Right ventricle myocardium inferior (tissue), 1 donor: Measurements from ENCODE around the gene CCDC69. TPM values are rescaled to one million over a fixed set of nuclear protein-coding genes. Genes with fewer than 3 reads are reported as not detected.
"Not testable (repeated sequence)": the region's sequence is repeated elsewhere in the genome, so short reads cannot be mapped to it uniquely, and the experiment has no call there.

Source experiments
- ATAC-seq: fragments of 200-7000 bp; cut with Tn5 transposase; one replicate; pipeline ENCODE4 v1.9.1; 2020; ENCODE audit warnings: mild to moderate bottlenecking, moderate library complexity
- DNase-seq: peaks from one replicate; pipeline ENCODE4 v3.0.0; 2021; ENCODE audit errors: missing footprints
- intact Hi-C: fragments of 100-400 bp; cut with DNase I; formaldehyde crosslinking; loops from one replicate; pipeline ENCODE4 v1.11.0; 2022
- total RNA-seq: library from RNA; stranded (reverse); fragmentation: NEBNext Ultra II Directional; extraction: Animal tissue kit (Norgen Biotek cat#: 25700); gene quantifications from one replicate; pipeline ENCODE4 v1.2.1, GENCODE V29; 2021
- donor health status: DM: no; HTN: yes; CAD: no; lungs with severe emphysema.

Gene CCDC69
- total RNA-seq, 1 donor from 2014 or later = 181 TPM

- DNase-seq (no peak), ATAC-seq (no peak)
- intact Hi-C loops = no loop called here
Observed at GRCh38 chr5:151181818-151182523, 41.9 kb downstream of the CCDC69 start.

DNA sequence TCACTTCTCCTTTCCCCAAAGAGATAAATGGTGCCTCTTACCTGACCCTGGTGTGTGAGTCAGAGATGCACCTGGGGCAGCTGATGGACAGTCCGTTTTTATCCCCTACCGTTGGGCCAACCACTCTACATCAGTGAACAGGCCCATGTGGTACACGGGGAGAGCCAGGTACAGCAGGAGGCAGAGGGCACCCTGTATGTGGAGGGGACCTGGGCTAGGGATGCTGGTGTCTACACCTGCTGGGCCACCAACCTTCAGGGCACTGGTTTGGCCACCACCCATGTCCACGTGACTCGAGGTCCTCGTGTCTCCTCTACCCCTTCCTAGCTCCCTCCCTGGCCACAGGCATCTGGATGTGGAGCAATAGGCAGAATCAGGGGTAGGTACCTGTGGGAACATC lies 43.6 kb downstream of the CCDC69 start:
- ATAC-seq (no peak), DNase-seq (no peak)
- intact Hi-C loops = no loop called here

DNA sequence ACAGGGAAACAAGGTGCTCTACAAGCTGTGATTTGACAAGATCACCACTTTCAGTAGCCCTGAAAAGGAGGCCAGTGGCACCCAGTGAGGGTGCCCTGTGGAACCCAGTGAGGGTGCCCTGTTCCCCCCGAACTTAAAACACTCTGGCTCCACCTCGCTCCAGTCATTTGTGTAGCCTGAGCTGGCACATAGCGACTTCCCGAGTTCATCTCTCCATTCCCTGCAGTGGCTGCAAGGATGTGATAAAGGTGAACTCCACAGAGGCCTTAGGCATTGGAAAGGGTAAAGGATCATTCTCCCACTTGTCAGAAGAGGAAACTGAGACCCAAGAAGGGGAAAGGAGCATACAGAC lies 44.4 kb downstream of the CCDC69 start:
- ATAC-seq (no peak), DNase-seq (no peak)
- intact Hi-C loops = no loop called here

DNA sequence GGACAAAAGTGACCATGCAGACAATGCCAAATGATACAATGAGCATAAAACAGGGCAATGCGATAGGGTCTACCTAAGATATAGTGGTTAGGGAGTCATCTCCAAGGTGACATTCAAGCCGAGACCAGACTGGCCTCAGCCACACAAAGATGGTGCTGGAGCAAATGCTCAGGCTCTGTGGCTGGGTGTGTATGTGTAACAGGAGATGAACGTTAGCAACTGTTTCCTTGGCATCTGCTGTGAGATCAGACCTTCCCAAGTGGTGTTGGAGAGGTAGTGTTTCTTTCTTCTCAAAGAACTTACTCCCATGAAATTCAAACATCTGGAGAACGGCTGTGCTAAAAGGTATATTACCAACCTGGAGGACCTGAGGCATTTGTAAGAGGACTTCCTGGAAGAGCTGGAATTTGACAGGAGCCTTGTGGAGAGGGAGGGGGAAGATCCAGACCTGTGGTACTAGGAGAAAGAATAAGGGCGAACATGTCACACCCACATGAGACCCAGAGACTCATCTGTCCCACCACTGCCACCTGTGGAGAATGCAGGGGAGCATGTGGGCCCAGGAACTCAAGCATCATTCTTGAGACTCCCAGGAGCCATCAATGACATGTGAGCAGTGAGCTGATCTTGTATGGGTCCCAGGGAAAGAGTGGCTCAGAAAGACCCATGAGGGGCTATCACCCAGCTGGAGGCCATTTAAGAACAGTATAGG lies 45.0 kb downstream of the CCDC69 start:
- no peak for DNase-seq
- no peak for ATAC-seq
- intact Hi-C loops = no loop called here

- ATAC-seq = no peak
- intact Hi-C loops = no loop called here
Observed at GRCh38 chr5:151178372-151178771, 45.5 kb downstream of the CCDC69 start.

DNA sequence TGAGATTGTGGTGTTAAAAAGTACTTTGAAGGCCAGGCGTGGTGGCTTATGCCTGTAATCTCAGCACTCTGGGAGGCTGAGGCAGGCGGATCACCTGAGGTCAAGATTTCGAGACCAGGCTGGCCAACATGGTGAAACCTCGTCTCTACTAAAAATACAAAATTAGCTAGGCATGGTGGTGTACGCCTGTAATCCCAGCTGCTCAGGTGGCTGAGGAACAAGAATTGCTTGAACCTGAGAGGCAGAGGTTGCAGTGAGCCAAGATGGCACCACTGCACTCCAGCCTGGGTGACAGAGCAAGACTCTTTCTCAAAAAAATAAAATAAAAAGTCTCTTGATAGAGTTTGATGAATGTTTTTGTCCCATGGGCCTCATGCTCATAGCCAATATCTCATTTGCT lies 47.6 kb downstream of the CCDC69 start:
- DNase-seq, ATAC-seq, intact Hi-C loops: not testable (repeated sequence)

More at GRCh38 chr5:151178372-151178771, 45.5 kb downstream of the CCDC69 start:
- DNase-seq = no peak

DNA sequence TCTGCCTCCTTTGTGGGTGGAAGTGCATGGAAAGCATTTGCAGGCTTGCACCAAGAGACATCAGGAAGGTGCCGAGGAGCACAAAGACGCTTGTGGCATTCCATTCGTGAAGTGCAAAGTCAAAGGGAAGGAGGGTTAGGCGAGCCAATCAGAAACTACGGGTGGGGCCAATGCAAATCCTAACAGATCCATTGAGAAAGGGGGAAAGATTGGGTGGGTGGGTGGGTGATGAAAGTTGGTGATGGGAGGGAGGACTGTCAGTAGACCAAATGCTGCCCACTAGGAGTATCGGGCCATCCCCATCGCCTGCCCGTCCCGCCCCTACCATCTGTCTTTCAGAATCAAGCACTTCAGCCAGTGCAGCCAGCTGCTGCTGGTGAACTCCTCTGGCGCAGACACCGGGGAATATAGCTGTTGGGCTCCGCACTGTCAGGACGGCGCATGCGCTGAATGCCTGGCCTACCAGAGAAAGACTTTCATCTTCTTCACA lies 49.2 kb downstream of the CCDC69 start:
- intact Hi-C loops = no loop called here
- no peak for ATAC-seq
- DNase-seq = no peak

DNA sequence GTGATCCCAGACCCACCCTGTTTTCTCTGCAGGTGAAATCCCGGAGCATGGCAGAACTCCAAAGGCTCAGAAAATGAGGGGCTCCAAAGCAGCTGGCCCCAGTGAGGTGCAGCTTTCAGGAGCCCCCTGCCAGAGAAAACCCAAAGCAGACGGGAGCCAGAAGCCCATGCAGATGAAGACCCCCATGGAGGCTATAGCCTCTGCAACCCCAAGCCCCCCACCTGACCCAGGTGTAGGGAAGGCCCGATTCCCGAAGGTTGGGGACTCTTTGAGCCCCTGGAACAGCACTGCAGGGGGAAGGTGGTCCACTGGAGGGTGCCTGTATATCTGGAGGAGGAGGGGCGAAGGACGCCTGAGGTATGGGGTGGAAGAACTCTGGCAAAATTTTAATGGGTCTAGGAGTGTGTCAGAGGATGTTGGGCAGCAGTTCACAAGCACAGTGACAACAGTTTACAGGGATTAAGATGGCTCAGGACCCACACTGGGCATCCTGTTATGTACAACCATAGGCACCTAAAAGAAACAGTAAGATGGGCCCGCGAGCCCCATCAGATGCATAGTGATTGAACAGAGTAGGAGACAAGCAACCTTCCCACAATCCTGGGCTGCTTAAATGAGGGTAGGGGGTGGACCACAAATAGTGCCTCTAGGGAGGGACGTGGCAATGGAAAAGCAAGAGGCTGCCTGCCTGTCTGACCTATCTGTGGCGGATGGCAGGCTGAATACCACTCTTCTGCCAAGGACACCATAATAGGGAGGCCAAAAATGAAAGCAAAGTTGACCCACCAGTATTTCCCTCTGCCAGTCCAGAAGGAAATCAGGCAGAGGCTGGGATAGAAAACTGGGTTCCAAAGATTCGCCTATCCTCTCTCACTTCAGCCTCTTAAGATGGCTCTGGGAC lies 49.9 kb downstream of the CCDC69 start:
- intact Hi-C loops = no loop called here
- peak; percentile 21 for ATAC-seq
- DNase-seq = no peak

- intact Hi-C loops = no loop called here
Observed at GRCh38 chr5:151171529-151171928, 52.4 kb downstream of the CCDC69 start.

GRCh38 chr5:151168602-151169344 lies 55.1 kb downstream of the CCDC69 start:
- DNase-seq (no peak), ATAC-seq (no peak)
- intact Hi-C loops = loop anchor here (5.0 kb wide), 2 partner anchors 166 to 366 kb away; no protein-coding TSS in a partner anchor

More at GRCh38 chr5:151171529-151171928, 52.4 kb downstream of the CCDC69 start:
- no peak for ATAC-seq
- no peak for DNase-seq

GRCh38 chr5:151167022-151167421 lies 56.9 kb downstream of the CCDC69 start:
- intact Hi-C loops = loop anchor here (5.0 kb wide), 2 partner anchors 165 to 365 kb away; no protein-coding TSS in a partner anchor
- no peak for DNase-seq
- ATAC-seq = no peak

DNA sequence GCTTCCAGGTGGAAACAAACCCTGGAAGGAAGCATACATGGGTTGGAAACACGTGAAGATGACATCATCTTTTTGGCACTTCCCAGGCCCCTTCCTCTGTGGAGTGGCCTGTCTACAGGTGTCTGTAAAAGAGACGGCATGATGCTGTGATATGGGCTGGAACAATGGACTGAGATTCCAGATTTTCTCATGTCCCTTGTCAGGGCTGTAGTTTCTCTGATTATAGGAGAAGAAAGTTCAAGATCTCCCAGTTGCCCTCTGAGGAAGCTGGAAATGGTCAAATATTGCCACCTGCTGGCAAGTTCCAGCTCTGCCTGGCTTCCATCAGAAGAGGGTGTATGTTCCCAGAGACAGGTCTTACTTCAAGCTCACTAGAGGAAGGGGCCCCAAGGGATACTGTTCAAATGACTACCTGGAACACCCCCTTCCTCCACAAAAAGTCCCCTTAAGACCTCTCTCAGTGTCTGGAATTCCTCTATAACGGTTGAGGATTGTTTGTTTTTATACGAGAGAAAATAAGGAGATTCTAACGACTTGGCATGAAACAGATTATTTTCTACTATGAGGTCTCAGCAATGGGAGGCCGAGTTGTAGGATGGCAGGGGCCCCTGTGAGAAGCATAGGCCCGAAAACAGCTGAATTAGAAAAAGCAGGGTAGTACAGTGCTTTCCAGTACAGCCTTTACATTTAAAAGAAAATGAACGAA lies 59.1 kb downstream of the CCDC69 start:
- DNase-seq (no peak), ATAC-seq (peak; percentile 84)
- intact Hi-C loops = loop anchor here (1.0 to 5.0 kb wide), 5 partner anchors 39 to 363 kb away; no protein-coding TSS in a partner anchor

DNA sequence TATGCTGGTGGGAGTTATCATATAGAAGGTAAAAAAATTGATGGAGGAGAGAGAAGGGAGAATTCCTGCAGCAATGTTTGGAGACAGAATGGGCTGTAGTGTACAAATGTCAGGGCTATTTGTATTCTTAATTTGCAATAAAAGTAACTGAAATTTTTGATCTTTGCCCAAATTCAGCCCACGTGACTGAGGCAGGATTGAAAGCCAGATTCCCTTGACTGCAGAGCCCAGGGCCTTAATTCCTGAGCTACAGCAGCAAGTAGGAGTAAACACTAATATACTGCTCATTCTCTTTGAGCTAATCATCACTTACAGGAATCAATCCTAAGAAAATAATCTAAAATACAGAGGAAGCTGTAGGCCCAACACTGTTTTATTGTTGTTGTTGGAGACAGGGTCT lies 61.1 kb downstream of the CCDC69 start:
- DNase-seq (no peak), ATAC-seq (no peak)
- intact Hi-C loops = loop anchor here (5.0 kb wide), 1 partner anchor 110 kb away; no protein-coding TSS in a partner anchor

- ATAC-seq (no peak), DNase-seq (no peak)
- intact Hi-C loops = loop anchor here (5.0 kb wide), 2 partner anchors 62 to 108 kb away; partner anchors contain the start of gene CCDC69
Observed at GRCh38 chr5:151159649-151160373, 64.1 kb downstream of the CCDC69 start.

GRCh38 chr5:151158287-151158661 lies 65.6 kb downstream of the CCDC69 start:
- DNase-seq (no peak), ATAC-seq (no peak)
- intact Hi-C loops = loop anchor here (5.0 kb wide), 1 partner anchor 64 kb away; the partner anchor contains the start of gene CCDC69

DNA sequence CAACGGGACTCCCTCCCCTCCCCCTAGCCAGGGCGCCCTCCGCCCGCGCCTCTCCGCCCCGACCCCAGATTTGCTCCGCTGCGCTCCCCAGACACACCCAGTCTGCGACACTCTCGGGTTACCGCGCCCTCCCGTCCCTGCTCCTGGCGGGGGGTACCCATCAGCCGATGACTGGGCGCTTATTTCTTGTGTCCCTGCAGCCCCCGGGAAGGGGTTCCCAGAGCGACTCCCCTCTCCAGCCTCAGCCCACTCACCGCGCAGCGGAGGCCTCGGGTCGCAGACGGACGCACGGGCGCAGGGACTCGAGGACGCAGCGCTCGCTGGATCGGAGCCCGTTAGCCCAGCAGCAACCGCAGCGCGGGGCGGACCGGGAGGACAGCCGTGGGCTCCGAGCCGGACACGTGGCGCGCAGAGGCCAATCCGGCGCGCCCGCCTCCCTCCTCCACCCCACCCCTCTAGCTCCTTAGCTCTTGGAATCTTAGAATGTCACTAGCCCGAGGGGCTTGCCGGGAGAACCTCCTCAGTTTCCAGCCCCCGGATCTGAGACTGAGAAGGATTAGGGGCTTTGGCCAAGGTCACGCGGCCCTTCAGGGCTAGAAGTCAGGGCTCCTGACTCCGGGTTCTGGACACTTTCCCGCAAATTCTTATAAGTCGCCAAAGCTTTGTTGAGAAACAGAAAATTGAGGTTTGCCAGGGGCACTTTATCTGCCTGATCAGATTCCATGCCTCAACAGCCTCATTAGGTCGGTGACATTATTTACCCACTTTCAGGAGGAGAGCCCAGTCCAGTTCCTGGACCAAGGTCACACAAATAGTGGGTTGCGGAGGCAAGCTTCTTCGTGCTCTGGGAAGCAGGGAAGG lies 66.2 kb downstream of the CCDC69 start, which contains the start of gene ANXA6:
ANXA6 (minus strand) TSS at position 354 of the 861 bp plus-strand sequence. CDS start 9,878 bp downstream, outside the sequence.
- intact Hi-C loops = loop anchor here (5.0 kb wide), 1 partner anchor 65 kb away; the partner anchor contains the start of gene CCDC69
- peak; percentile 96 for DNase-seq
- peak; percentile 99 for ATAC-seq
